ENCODE measurements around the gene FMO5. TPM values are rescaled to one million over a fixed set of nuclear protein-coding genes. Genes with fewer than 3 reads are reported as not detected.

The FMO5 gene
- total and polyA plus RNA-seq, 2 of the 13 experiments (the other 11 are each of a cell fraction or from before 2014, with no cell fraction given): 48.2 to 149 TPM

DNA sequence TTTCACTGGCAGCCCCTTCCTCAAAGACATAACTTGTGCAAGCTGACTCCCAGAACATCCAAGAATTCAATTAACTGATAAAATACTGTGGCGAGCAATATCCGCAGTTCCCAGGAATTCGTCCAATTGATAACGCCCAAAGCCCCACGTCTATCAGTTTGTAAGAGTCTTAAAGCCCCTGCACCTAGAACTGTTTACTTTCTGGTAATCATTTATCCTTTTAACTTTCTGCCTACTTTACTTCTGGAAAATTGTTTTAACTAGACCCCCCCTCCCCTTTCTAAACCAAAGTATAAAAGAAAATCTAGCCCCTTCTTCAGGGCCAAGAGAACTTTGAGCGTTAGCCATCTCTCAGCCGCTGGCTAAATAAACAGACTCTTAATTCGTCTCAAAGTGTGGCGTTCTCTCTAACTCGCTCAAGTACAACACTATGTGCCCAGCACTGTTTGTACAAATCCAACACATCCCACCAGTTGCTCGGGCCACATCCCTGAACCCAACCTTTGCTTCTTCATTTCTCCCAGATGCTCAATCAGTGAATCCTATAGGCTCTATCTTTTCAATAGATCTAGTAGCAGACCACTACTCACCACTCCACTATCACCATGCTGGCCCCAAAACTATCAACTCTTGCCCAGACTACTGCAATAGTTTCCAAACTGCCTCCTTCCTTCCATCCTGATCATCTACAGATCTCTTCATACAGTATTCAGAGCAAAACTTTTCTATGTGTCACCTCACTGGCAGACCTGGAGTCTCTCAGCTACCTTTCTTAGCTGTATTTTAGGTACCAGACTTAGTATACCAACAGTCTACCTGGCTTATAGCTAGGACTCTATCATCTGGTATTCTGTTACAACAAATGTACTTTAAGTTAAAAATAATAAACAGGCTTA, 14.0 kb upstream of the FMO5 start (continued):
- TF ChIP-seq, protein P1, sequence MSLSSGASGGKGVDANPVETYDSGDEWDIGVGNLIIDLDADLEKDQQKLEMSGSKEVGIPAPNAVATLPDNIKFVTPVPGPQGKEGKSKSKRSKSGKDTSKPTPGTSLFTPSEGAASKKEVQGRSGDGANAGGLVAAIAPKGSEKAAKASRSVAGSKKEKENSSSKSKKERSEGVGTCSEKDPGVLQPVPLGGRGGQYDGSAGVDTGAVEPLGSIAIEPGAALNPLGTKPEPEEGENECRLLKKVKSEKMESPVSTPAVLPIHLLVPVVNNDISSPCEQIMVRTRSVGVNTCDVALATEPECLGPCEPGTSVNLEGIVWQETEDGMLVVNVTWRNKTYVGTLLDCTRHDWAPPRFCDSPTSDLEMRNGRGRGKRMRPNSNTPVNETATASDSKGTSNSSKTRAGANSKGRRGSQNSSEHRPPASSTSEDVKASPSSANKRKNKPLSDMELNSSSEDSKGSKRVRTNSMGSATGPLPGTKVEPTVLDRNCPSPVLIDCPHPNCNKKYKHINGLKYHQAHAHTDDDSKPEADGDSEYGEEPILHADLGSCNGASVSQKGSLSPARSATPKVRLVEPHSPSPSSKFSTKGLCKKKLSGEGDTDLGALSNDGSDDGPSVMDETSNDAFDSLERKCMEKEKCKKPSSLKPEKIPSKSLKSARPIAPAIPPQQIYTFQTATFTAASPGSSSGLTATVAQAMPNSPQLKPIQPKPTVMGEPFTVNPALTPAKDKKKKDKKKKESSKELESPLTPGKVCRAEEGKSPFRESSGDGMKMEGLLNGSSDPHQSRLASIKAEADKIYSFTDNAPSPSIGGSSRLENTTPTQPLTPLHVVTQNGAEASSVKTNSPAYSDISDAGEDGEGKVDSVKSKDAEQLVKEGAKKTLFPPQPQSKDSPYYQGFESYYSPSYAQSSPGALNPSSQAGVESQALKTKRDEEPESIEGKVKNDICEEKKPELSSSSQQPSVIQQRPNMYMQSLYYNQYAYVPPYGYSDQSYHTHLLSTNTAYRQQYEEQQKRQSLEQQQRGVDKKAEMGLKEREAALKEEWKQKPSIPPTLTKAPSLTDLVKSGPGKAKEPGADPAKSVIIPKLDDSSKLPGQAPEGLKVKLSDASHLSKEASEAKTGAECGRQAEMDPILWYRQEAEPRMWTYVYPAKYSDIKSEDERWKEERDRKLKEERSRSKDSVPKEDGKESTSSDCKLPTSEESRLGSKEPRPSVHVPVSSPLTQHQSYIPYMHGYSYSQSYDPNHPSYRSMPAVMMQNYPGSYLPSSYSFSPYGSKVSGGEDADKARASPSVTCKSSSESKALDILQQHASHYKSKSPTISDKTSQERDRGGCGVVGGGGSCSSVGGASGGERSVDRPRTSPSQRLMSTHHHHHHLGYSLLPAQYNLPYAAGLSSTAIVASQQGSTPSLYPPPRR (CRISPR knock-in tag; IDR thresholded peaks at IDR 0.05; ENCODE audit: borderline replicate concordance): peak; percentile 77
- TF ChIP-seq, protein P2, sequence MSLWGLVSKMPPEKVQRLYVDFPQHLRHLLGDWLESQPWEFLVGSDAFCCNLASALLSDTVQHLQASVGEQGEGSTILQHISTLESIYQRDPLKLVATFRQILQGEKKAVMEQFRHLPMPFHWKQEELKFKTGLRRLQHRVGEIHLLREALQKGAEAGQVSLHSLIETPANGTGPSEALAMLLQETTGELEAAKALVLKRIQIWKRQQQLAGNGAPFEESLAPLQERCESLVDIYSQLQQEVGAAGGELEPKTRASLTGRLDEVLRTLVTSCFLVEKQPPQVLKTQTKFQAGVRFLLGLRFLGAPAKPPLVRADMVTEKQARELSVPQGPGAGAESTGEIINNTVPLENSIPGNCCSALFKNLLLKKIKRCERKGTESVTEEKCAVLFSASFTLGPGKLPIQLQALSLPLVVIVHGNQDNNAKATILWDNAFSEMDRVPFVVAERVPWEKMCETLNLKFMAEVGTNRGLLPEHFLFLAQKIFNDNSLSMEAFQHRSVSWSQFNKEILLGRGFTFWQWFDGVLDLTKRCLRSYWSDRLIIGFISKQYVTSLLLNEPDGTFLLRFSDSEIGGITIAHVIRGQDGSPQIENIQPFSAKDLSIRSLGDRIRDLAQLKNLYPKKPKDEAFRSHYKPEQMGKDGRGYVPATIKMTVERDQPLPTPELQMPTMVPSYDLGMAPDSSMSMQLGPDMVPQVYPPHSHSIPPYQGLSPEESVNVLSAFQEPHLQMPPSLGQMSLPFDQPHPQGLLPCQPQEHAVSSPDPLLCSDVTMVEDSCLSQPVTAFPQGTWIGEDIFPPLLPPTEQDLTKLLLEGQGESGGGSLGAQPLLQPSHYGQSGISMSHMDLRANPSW (CRISPR knock-in tag; IDR thresholded peaks at IDR 0.05; ENCODE audit: borderline replicate concordance): 0 out of 2 replicates have a peak, but pooled peaks have one; percentile 73
- TF ChIP-seq POLR2AphosphoS5 (IDR thresholded peaks at IDR 0.05; ENCODE audit: low read depth, low read length) (peak; percentile 62), NFKBIZ (CRISPR knock-in tag; IDR thresholded peaks at IDR 0.05) (peak; percentile 36; the same call in 1 of the 2 replicates), SPEN (CRISPR knock-in tag; IDR thresholded peaks at IDR 0.05; ENCODE audit: low read depth) (peak; percentile 31; the same call in 1 of the 2 replicates), CREM (IDR thresholded peaks at IDR 0.05) (peak; percentile 81), CREM (CRISPR knock-in tag; IDR thresholded peaks at IDR 0.05) (no peak), ZNF20 (CRISPR knock-in tag; IDR thresholded peaks at IDR 0.05) (no peak), PAX8 (CRISPR knock-in tag; IDR thresholded peaks at IDR 0.05; ENCODE audit: borderline replicate concordance) (no peak), ZNF670 (CRISPR knock-in tag; IDR thresholded peaks at IDR 0.05; ENCODE audit: borderline replicate concordance) (0 out of 2 replicates have a peak, but pooled peaks have one; percentile 18), RFX3 (CRISPR knock-in tag; IDR thresholded peaks at IDR 0.05) (no peak), KMT2A (CRISPR knock-in tag; IDR thresholded peaks at IDR 0.05) (no peak), GATA4 (IDR thresholded peaks at IDR 0.05; ENCODE audit: borderline replicate concordance, low read depth) (peak; percentile 88; the same call in 1 of the 2 replicates)
- TF ChIP-seq, protein P3, sequence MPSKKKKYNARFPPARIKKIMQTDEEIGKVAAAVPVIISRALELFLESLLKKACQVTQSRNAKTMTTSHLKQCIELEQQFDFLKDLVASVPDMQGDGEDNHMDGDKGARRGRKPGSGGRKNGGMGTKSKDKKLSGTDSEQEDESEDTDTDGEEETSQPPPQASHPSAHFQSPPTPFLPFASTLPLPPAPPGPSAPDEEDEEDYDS (CRISPR knock-in tag; IDR thresholded peaks at IDR 0.05): peak; percentile 71; the same call in 1 of the 2 replicates
- TF ChIP-seq, protein P4, sequence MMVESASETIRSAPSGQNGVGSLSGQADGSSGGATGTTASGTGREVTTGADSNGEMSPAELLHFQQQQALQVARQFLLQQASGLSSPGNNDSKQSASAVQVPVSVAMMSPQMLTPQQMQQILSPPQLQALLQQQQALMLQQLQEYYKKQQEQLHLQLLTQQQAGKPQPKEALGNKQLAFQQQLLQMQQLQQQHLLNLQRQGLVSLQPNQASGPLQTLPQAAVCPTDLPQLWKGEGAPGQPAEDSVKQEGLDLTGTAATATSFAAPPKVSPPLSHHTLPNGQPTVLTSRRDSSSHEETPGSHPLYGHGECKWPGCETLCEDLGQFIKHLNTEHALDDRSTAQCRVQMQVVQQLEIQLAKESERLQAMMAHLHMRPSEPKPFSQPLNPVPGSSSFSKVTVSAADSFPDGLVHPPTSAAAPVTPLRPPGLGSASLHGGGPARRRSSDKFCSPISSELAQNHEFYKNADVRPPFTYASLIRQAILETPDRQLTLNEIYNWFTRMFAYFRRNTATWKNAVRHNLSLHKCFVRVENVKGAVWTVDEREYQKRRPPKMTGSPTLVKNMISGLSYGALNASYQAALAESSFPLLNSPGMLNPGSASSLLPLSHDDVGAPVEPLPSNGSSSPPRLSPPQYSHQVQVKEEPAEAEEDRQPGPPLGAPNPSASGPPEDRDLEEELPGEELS (CRISPR knock-in tag; IDR thresholded peaks at IDR 0.05): peak; percentile 84
- TF ChIP-seq, protein P5, sequence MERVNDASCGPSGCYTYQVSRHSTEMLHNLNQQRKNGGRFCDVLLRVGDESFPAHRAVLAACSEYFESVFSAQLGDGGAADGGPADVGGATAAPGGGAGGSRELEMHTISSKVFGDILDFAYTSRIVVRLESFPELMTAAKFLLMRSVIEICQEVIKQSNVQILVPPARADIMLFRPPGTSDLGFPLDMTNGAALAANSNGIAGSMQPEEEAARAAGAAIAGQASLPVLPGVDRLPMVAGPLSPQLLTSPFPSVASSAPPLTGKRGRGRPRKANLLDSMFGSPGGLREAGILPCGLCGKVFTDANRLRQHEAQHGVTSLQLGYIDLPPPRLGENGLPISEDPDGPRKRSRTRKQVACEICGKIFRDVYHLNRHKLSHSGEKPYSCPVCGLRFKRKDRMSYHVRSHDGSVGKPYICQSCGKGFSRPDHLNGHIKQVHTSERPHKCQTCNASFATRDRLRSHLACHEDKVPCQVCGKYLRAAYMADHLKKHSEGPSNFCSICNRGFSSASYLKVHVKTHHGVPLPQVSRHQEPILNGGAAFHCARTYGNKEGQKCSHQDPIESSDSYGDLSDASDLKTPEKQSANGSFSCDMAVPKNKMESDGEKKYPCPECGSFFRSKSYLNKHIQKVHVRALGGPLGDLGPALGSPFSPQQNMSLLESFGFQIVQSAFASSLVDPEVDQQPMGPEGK (CRISPR knock-in tag; IDR thresholded peaks at IDR 0.05): peak; percentile 91

All from HepG2 (cell line).